HG03095 (cell line): ENCODE measurements around the gene WDR27.
"Not testable (repeated sequence)": the region's sequence is repeated elsewhere in the genome, so short reads cannot be mapped to it uniquely, and the experiment has no call there.

ENCODE experiments used
- ATAC-seq: cut with Tn5 transposase; IDR thresholded peaks from one replicate; pipeline ENCODE4 v1.9.1; 2021; ENCODE audit warnings: moderate library complexity; ENCODE audit not compliant: unreplicated experiment

Gene WDR27

GRCh38 chr6:169452117-169452868 is 249.5 kb downstream of the WDR27 start:
- no peak for ATAC-seq

- no peak for ATAC-seq
Measured at GRCh38 chr6:169451065-169451838, 250.6 kb downstream of the WDR27 start.

- no peak for ATAC-seq
Measured at GRCh38 chr6:169450097-169450496, 251.7 kb downstream of the WDR27 start.

- ATAC-seq: no peak
Measured at GRCh38 chr6:169449221-169449620, 252.6 kb downstream of the WDR27 start.

GRCh38 chr6:169445661-169446581 is 255.9 kb downstream of the WDR27 start:
- no peak for ATAC-seq

- ATAC-seq: no peak
Measured at GRCh38 chr6:169445227-169445626, 256.6 kb downstream of the WDR27 start.

GRCh38 chr6:169441292-169441691 is 260.5 kb downstream of the WDR27 start:
- ATAC-seq: no peak

GRCh38 chr6:169439710-169440109 is 262.1 kb downstream of the WDR27 start:
- ATAC-seq: no peak

- ATAC-seq: not testable (repeated sequence)
Measured at GRCh38 chr6:169434554-169434953, 267.3 kb downstream of the WDR27 start.

GRCh38 chr6:169429001-169429400 is 272.8 kb downstream of the WDR27 start:
- no peak for ATAC-seq

GRCh38 chr6:169428532-169428931 is 273.3 kb downstream of the WDR27 start:
- no peak for ATAC-seq

GRCh38 chr6:169427856-169428255 is 274.0 kb downstream of the WDR27 start:
- no peak for ATAC-seq

- ATAC-seq: no peak
Measured at GRCh38 chr6:169426611-169427010, 275.2 kb downstream of the WDR27 start.

- ATAC-seq: no peak
Measured at GRCh38 chr6:169425628-169426370, 276.0 kb downstream of the WDR27 start.

GRCh38 chr6:169424821-169425240 is 277.0 kb downstream of the WDR27 start:
- ATAC-seq: no peak

GRCh38 chr6:169424149-169424804 is 277.6 kb downstream of the WDR27 start:
- ATAC-seq: no peak

GRCh38 chr6:169421586-169422264 is 280.1 kb downstream of the WDR27 start:
- no peak for ATAC-seq

GRCh38 chr6:169420912-169421543 is 280.8 kb downstream of the WDR27 start:
- ATAC-seq: no peak

GRCh38 chr6:169417101-169417500 is 284.7 kb downstream of the WDR27 start:
- ATAC-seq: no peak
